ENCODE measurements around the gene FBXW8.
A peak's percentile ranks its signal among the peaks of the same experiment; 100 is the strongest.

Gene FBXW8

GRCh38 chr12:116962197-116962596, 51.4 kb downstream of the FBXW8 start:
- Histone ChIP-seq H3K27me3 (ENCODE audit: control insufficient read depth, low read length) (no peaks in the 10 kb centered on the region), H3F3A (ENCODE audit: control insufficient read depth, insufficient read depth) (no peaks in the 10 kb centered on the region), H3K9me3 (ENCODE audit: control insufficient read depth, insufficient read depth, low read length) (no peaks in the 10 kb centered on the region), H3K27ac (ENCODE audit: low read depth, low read length) (no peak overlapping the region), H3K4me2 (ENCODE audit: low read length) (peak overlapping the region; percentile 39), H3K79me2 (ENCODE audit: control insufficient read depth, low read length) (peaks cover 5% of the 10 kb centered on the region; the same call in 1 of the 2 replicates), H3K4me3 (ENCODE audit: low read length) (peak overlapping the region; percentile 3; the same call in 1 of the 2 replicates), H3K9me2 (replicated peaks; ENCODE audit: control insufficient read depth, low read length) (no peaks in the 10 kb centered on the region), H4K20me1 (ENCODE audit: control insufficient read depth, insufficient read depth, low read depth, low read length) (no peaks in the 10 kb centered on the region), H3K4me1 (ENCODE audit: control insufficient read depth, low read length) (peaks cover 30% of the 10 kb centered on the region), H3K36me3 (ENCODE audit: control insufficient read depth, low read length) (peaks cover 25% of the 10 kb centered on the region)
- TF ChIP-seq CTCF (IDR thresholded peaks at IDR 0.05; ENCODE audit: low read depth, low read length, poor library complexity, severe bottlenecking): no peak
- TF ChIP-seq EZH2phosphoT487 (IDR thresholded peaks at IDR 0.05; ENCODE audit: borderline replicate concordance, low read length): no peak

GRCh38 chr12:116962783-116963356, 52.1 kb downstream of the FBXW8 start:
- TF ChIP-seq CTCF (IDR thresholded peaks at IDR 0.05; ENCODE audit: low read depth, low read length, poor library complexity, severe bottlenecking) (no peak), EZH2phosphoT487 (IDR thresholded peaks at IDR 0.05; ENCODE audit: borderline replicate concordance, low read length) (no peak)
- no peaks in the 10 kb centered on the region for H4K20me1 ChIP-seq (ENCODE audit: control insufficient read depth, insufficient read depth, low read depth, low read length)

GRCh38 chr12:116964054-116965050, 53.6 kb downstream of the FBXW8 start:
- Histone ChIP-seq H3K79me2 (ENCODE audit: control insufficient read depth, low read length) (peaks cover 5% of the 10 kb centered on the region; the same call in 1 of the 2 replicates), H3K36me3 (ENCODE audit: control insufficient read depth, low read length) (peaks cover 27% of the 10 kb centered on the region), H3K27me3 (ENCODE audit: control insufficient read depth, low read length) (no peaks in the 10 kb centered on the region), H3K4me2 (ENCODE audit: low read length) (no peak overlapping the region), H3K4me1 (ENCODE audit: control insufficient read depth, low read length) (peaks cover 43% of the 10 kb centered on the region), H4K20me1 (ENCODE audit: control insufficient read depth, insufficient read depth, low read depth, low read length) (no peaks in the 10 kb centered on the region), H3K27ac (ENCODE audit: low read depth, low read length) (no peak overlapping the region), H3K9me2 (replicated peaks; ENCODE audit: control insufficient read depth, low read length) (no peaks in the 10 kb centered on the region), H3K4me3 (ENCODE audit: low read length) (no peak overlapping the region), H3K9me3 (ENCODE audit: control insufficient read depth, insufficient read depth, low read length) (no peaks in the 10 kb centered on the region), H3F3A (ENCODE audit: control insufficient read depth, insufficient read depth) (0 out of 2 replicates have a peak, but pooled peaks cover 4% of the 10 kb centered on the region)
- no peak for TF ChIP-seq CTCF (IDR thresholded peaks at IDR 0.05; ENCODE audit: low read depth, low read length, poor library complexity, severe bottlenecking)
- TF ChIP-seq EZH2phosphoT487 (IDR thresholded peaks at IDR 0.05; ENCODE audit: borderline replicate concordance, low read length): no peak

More at GRCh38 chr12:116962783-116963356, 52.1 kb downstream of the FBXW8 start:
- H3K4me2 ChIP-seq (ENCODE audit: low read length): peak overlapping the region; percentile 39
- H3K4me1 ChIP-seq (ENCODE audit: control insufficient read depth, low read length): peaks cover 30% of the 10 kb centered on the region
- no peak overlapping the region for H3K27ac ChIP-seq (ENCODE audit: low read depth, low read length)
- peaks cover 5% of the 10 kb centered on the region; the same call in 1 of the 2 replicates for H3K79me2 ChIP-seq (ENCODE audit: control insufficient read depth, low read length)
- no peaks in the 10 kb centered on the region for H3F3A ChIP-seq (ENCODE audit: control insufficient read depth, insufficient read depth)
- no peaks in the 10 kb centered on the region for H3K9me2 ChIP-seq (replicated peaks; ENCODE audit: control insufficient read depth, low read length)
- no peaks in the 10 kb centered on the region for H3K9me3 ChIP-seq (ENCODE audit: control insufficient read depth, insufficient read depth, low read length)
- H3K36me3 ChIP-seq (ENCODE audit: control insufficient read depth, low read length): peaks cover 24% of the 10 kb centered on the region
- H3K4me3 ChIP-seq (ENCODE audit: low read length): no peak overlapping the region
- H3K27me3 ChIP-seq (ENCODE audit: control insufficient read depth, low read length): no peaks in the 10 kb centered on the region
